Mesothelial cell of epicardium (in vitro differentiated cells): ENCODE measurements around the gene CDH4. TPM values are rescaled to one million over a fixed set of nuclear protein-coding genes. Genes with fewer than 3 reads are reported as not detected.

Source experiments
- DNase-seq, 2 experiments: peaks; one replicate each; pipeline ENCODE4 v3.0.0; 2021; ENCODE audit warnings: low spot score in 2 of 2; ENCODE audit not compliant: unreplicated experiment in 2 of 2
- H3K27ac Mint-ChIP-seq: 2 replicates; pipeline ENCODE4 v1.8.0; 2021; ENCODE audit warnings: mixed read lengths
- H3K27me3 Mint-ChIP-seq: 2 replicates; pipeline ENCODE4 v1.8.0; 2021; ENCODE audit warnings: low read depth, mixed read lengths
- H3K36me3 Mint-ChIP-seq: 2 replicates; pipeline ENCODE4 v1.8.0; 2021; ENCODE audit warnings: mixed read lengths
- H3K4me1 Mint-ChIP-seq: 2 replicates; pipeline ENCODE4 v1.8.0; 2021; ENCODE audit warnings: mixed read lengths
- H3K4me3 Mint-ChIP-seq: 2 replicates; pipeline ENCODE4 v1.8.0; 2021; ENCODE audit warnings: mild to moderate bottlenecking, moderate library complexity, mixed read lengths
- H3K9me3 Mint-ChIP-seq: 2 replicates; pipeline ENCODE4 v1.8.0; 2021; ENCODE audit warnings: mixed read lengths
- CTCF ChIP-seq: fragments of 200-600 bp; sonication (generic); IDR thresholded peaks from one replicate; pipeline ENCODE4 v1.5.0; 2021; ENCODE audit warnings: antibody characterized with exemption; ENCODE audit not compliant: unreplicated experiment
- total RNA-seq: library from RNA; stranded (reverse); gene quantifications from 3 replicates; pipeline ENCODE4 v1.2.1, GENCODE V29; 2021

Gene CDH4
- total RNA-seq, 1 donor from 2014 or later = 1.1 TPM

DNA sequence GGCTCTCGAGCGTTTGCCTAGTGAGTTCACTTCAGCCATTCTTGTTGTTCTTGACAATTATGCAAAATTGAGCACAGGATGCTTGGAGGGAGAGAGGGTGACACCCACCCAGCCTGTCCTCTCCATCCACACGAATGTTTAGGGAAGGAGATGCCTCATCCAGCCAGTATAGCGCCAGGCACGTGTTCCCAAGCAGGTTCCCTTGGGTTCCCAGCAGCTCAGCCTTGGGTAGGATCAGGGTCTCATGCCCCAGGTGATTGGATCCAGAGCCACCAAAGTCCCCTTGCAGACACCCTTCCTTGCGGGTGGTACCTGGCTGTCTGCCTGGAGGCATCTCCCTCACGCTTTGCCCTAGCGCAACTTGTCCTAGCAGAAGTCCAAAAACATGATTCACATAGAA, 394.9 kb downstream of the CDH4 start:
- DNase-seq = no peak
- Mint-ChIP-seq H3K4me1 (no peaks in the 10 kb centered on the region), H3K9me3 (peaks cover 3% of the 10 kb centered on the region), H3K36me3 (no peaks in the 10 kb centered on the region), H3K27me3 (peaks cover 25% of the 10 kb centered on the region), H3K4me3 (no peak overlapping the region), H3K27ac (no peak overlapping the region)
- TF ChIP-seq CTCF = no peak

- TF ChIP-seq CTCF = no peak
- H3K27ac Mint-ChIP-seq = no peak overlapping the region
- H3K4me1 Mint-ChIP-seq = no peaks in the 10 kb centered on the region
- no peaks in the 10 kb centered on the region for H3K36me3 Mint-ChIP-seq
- no peak for DNase-seq
- H3K4me3 Mint-ChIP-seq = no peak overlapping the region
- peaks cover 25% of the 10 kb centered on the region for H3K27me3 Mint-ChIP-seq
- peaks cover 2% of the 10 kb centered on the region for H3K9me3 Mint-ChIP-seq
These were observed 395.6 kb downstream of the CDH4 start for GRCh38 chr20:61647702-61648101.

- no peak for DNase-seq
- no peak overlapping the region for H3K4me3 Mint-ChIP-seq
- H3K27ac Mint-ChIP-seq = no peak overlapping the region
These were observed 397.2 kb downstream of the CDH4 start for GRCh38 chr20:61649105-61649859.

GRCh38 chr20:61649860-61650162, 397.8 kb downstream of the CDH4 start:
- Mint-ChIP-seq H3K27me3 (peaks cover 25% of the 10 kb centered on the region), H3K4me1 (no peaks in the 10 kb centered on the region), H3K36me3 (no peaks in the 10 kb centered on the region), H3K9me3 (no peaks in the 10 kb centered on the region), H3K27ac (no peak overlapping the region), H3K4me3 (no peak overlapping the region)
- no peak for TF ChIP-seq CTCF
- no peak for DNase-seq

More at GRCh38 chr20:61649105-61649859, 397.2 kb downstream of the CDH4 start:
- Mint-ChIP-seq H3K27me3 (peaks cover 25% of the 10 kb centered on the region), H3K4me1 (no peaks in the 10 kb centered on the region), H3K9me3 (no peaks in the 10 kb centered on the region), H3K36me3 (no peaks in the 10 kb centered on the region)
- TF ChIP-seq CTCF = no peak

DNA sequence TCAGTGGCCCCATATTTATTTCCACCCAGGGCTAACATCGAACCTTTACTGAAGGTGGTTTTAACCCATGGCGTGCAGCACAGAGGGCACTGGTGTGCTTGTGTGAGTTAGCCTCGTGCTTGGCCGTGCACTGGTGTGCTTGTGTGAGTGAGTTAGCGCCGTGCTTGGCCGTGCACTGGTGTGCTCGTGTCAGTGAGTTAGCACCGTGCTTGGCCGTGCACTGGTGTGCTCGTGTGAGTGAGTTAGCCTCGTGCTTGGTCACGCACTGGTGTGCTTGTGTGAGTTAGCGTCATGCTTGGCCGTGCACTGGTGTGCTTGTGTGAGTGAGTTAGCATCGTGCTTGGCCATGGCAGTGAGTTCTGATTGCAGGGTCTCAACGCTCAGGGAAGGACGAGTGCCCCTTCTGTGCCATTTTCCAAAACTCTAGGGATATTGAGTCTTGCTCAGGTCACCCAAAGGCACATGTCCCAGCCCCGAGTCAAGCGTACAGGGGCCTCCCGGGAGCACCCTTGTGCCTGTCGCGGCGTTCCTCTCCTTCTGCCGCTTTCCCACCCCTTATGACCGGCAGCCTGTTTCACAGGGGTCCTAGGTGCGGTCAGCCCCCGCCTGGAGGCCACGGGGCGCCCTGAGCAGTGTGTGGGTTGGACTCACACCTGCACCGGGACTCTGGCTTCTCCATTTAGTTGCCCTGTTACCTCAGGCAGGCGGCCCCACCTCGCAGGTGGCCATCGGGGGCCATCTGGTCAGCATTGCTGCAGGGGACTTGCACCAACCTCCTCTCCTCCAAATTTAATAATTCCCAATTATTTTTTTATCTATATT, 399.1 kb downstream of the CDH4 start:
- no peak overlapping the region for H3K4me3 Mint-ChIP-seq

More for the DNA sequence above, 399.1 kb downstream of the CDH4 start:
- H3K27me3 Mint-ChIP-seq = peaks cover 29% of the 10 kb centered on the region
- H3K27ac Mint-ChIP-seq = no peak overlapping the region
- H3K4me1 Mint-ChIP-seq = no peaks in the 10 kb centered on the region
- no peak for DNase-seq
- no peak for TF ChIP-seq CTCF
- H3K9me3 Mint-ChIP-seq = no peaks in the 10 kb centered on the region
- no peaks in the 10 kb centered on the region for H3K36me3 Mint-ChIP-seq
